Neutrophil (primary cell): ENCODE results near the gene DDAH2.

Source experiments
- H3K27ac ChIP-seq: fragments of 200-600 bp; sonication (generic); 2 replicates; pipeline ENCODE4 v1.5.1; 2016; ENCODE audit warnings: mild to moderate bottlenecking, moderate library complexity
- H3K27me3 ChIP-seq: fragments of 200-600 bp; sonication (generic); 2 replicates; pipeline ENCODE4 v1.6.0; 2016; ENCODE audit warnings: mild to moderate bottlenecking
- H3K36me3 ChIP-seq: fragments of 200-600 bp; sonication (generic); 2 replicates; pipeline ENCODE4 v1.5.1; 2017
- H3K4me1 ChIP-seq, 2 experiments: fragments of 200-600 bp in 1 of 2; sonication (generic) in 1 of 2; 1 replicate in 1 of 2; 2 replicates in 1 of 2; pipeline versions ENCODE4 v1.5.1 to v1.6.1; 2013 to 2016; ENCODE audit warnings: low read depth in 1 of 2, low read length in 1 of 2, mild to moderate bottlenecking in 1 of 2, moderate library complexity in 1 of 2; ENCODE audit not compliant: control insufficient read depth in 1 of 2, insufficient read depth in 1 of 2
- H3K4me3 ChIP-seq, 2 experiments: fragments of 200-600 bp in 1 of 2; sonication (generic) in 1 of 2; 1 replicate in 1 of 2; 2 replicates in 1 of 2; pipeline ENCODE4 v1.5.1; 2013 to 2016; ENCODE audit warnings: low read depth in 1 of 2, low read length in 1 of 2, mild to moderate bottlenecking in 1 of 2, moderate library complexity in 1 of 2
- H3K9me3 ChIP-seq: fragments of 200-600 bp; sonication (generic); 2 replicates; pipeline ENCODE4 v1.5.1; 2016
- CTCF ChIP-seq: fragments of 200-600 bp; sonication (generic); IDR thresholded peaks from 2 replicates; pipeline ENCODE4 v1.5.1; 2016; ENCODE audit warnings: antibody characterized with exemption

Gene DDAH2

DNA sequence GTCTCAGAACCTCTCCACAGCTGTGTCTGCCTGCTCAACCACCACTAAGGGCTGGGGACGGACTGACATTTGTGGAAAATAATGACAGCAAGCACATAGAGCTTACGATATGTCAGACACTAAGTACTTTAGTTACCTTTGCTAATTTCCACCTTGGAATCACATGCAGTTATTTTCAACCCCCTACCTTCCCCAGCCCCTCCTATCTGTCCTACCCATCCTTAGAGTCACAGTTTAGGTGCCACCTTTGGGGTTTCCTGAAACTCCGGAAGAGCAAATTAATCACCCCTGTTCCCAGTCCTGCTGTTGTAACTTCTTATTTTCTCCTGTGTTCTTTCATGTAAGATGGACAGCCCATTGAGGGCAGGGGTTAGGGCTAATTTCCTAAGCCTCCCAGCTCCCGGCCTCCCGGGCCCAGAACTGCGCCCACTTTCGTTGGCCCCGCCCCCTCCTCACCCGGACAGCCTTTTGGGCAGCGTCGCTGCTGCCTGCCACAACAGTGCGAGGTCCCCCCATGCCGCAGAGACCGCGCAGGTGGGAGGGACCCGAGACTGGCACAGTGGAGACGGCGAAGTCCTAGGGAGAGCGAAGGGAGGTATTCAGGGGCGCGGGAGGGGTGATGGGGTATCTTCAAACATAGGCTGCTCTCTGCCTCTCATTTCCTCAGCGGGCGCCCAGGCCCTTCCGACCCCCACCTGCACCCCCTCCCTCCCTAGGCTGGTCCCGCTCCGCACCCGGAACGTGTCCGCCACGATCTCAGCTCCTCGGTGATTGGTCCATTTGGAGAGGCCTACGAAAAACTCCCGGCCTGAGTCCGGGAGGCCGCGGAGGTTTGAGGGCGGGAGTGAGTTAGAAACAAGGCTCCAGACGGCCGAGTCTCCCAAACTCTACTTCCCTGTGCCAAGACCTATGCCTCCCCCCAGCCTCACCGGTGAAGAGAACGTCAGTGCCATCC, 1.1 kb downstream of the DDAH2 start:
- peaks cover 69 to 73% of the 10 kb centered on the region in 2 experiments for H3K4me1 ChIP-seq

GRCh38 chr6:31727034-31727716, 1.9 kb downstream of the DDAH2 start:
- H3K27ac ChIP-seq = peak overlapping the region; percentile 96
- H3K4me3 ChIP-seq = peak overlapping the region; percentile 41 to 89
- peaks cover 62 to 64% of the 10 kb centered on the region in 2 experiments for H3K4me1 ChIP-seq
- H3K9me3 ChIP-seq = no peaks in the 10 kb centered on the region
- TF ChIP-seq CTCF = peak; percentile 44
- peaks cover 43% of the 10 kb centered on the region for H3K36me3 ChIP-seq
- H3K27me3 ChIP-seq = peaks cover 12% of the 10 kb centered on the region

More for the DNA sequence above, 1.1 kb downstream of the DDAH2 start:
- Histone ChIP-seq H3K9me3 (no peaks in the 10 kb centered on the region), H3K27ac (peak overlapping the region; percentile 96), H3K4me3 (peak overlapping the region; percentile 89 to 91), H3K27me3 (peaks cover 10% of the 10 kb centered on the region), H3K36me3 (peaks cover 51% of the 10 kb centered on the region)
- no peak for TF ChIP-seq CTCF

GRCh38 chr6:31725502-31726350, 3.4 kb downstream of the DDAH2 start:
- Histone ChIP-seq H3K36me3 (peaks cover 29% of the 10 kb centered on the region), H3K27ac (peak overlapping the region; percentile 96), H3K4me1 (peaks cover 51% of the 10 kb centered on the region in 2 experiments), H3K27me3 (peaks cover 12% of the 10 kb centered on the region), H3K9me3 (no peaks in the 10 kb centered on the region), H3K4me3 (no peak overlapping the region)
- no peak for TF ChIP-seq CTCF

GRCh38 chr6:31723980-31724691, 5.0 kb downstream of the DDAH2 start:
- H3K27me3 ChIP-seq = peaks cover 12% of the 10 kb centered on the region
- H3K36me3 ChIP-seq = peaks cover 20% of the 10 kb centered on the region
- H3K27ac ChIP-seq = no peak overlapping the region
- peaks cover 35 to 37% of the 10 kb centered on the region in 2 experiments for H3K4me1 ChIP-seq
- no peaks in the 10 kb centered on the region for H3K9me3 ChIP-seq
- no peak overlapping the region for H3K4me3 ChIP-seq
- TF ChIP-seq CTCF = no peak
